ENCODE data around the gene PODXL.

PODXL gene

GRCh38 chr7:131483586-131483985 is 72.8 kb downstream of the PODXL start:
- Histone ChIP-seq H3K27ac (no peak overlapping the region), H3K4me3 (no peak overlapping the region)
- TF ChIP-seq, protein P1, sequence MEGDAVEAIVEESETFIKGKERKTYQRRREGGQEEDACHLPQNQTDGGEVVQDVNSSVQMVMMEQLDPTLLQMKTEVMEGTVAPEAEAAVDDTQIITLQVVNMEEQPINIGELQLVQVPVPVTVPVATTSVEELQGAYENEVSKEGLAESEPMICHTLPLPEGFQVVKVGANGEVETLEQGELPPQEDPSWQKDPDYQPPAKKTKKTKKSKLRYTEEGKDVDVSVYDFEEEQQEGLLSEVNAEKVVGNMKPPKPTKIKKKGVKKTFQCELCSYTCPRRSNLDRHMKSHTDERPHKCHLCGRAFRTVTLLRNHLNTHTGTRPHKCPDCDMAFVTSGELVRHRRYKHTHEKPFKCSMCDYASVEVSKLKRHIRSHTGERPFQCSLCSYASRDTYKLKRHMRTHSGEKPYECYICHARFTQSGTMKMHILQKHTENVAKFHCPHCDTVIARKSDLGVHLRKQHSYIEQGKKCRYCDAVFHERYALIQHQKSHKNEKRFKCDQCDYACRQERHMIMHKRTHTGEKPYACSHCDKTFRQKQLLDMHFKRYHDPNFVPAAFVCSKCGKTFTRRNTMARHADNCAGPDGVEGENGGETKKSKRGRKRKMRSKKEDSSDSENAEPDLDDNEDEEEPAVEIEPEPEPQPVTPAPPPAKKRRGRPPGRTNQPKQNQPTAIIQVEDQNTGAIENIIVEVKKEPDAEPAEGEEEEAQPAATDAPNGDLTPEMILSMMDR (IDR thresholded peaks at IDR 0.05): no peak
- no peak for DNase-seq (ENCODE audit: low spot score)

GRCh38 chr7:131482800-131483199 is 73.6 kb downstream of the PODXL start:
- Histone ChIP-seq H3K4me3 (no peak overlapping the region), H3K27ac (no peak overlapping the region)
- no peak for DNase-seq (ENCODE audit: low spot score)
- TF ChIP-seq, protein P1 (IDR thresholded peaks at IDR 0.05): no peak

GRCh38 chr7:131480384-131481315 is 75.8 kb downstream of the PODXL start:
- DNase-seq (ENCODE audit: low spot score): no peak
- H3K27ac ChIP-seq: no peak overlapping the region
- TF ChIP-seq, protein P1 (IDR thresholded peaks at IDR 0.05): no peak

GRCh38 chr7:131476740-131477139 is 79.7 kb downstream of the PODXL start:
- no peak overlapping the region for H3K27ac ChIP-seq
- TF ChIP-seq, protein P1 (IDR thresholded peaks at IDR 0.05): no peak
- no peak for DNase-seq (ENCODE audit: low spot score)
- no peak overlapping the region for H3K4me3 ChIP-seq

More at GRCh38 chr7:131480384-131481315, 75.8 kb downstream of the PODXL start:
- H3K4me3 ChIP-seq: no peak overlapping the region

DNA sequence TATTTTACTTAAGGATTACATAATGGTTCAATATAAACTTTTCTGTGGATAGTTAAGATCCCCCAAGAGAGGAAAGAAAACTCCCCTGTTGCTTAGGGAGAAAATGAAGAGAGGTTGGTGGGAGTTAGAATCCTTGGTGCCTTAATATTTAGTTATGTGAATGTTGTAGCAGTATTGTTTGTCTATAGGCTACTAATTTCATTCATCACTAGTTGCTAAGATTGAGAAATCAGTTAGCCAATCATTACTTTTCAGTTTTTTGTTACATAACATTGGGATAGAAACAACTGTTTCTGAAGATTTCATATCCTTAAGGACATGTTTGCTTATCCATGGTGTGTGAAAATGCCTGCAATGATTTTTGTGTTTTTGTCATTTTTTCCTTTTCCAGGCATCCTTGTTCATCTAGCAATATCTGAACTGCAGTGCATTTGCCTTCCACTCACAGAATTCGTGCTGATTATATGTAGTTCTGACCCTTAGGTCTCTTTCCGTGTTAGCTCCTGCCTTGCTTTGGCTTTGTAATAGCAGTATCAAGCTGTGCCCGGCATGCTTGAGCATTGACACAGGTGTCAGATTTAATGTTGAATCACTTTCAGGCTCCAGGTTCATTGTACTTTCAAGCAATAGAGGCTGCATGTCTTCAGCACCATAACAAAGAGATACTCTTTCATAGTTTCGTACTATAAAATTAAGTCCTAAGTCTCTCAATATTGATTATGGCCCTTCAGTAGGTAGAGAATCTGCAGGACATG is 85.0 kb downstream of the PODXL start:
- TF ChIP-seq, protein P1 (IDR thresholded peaks at IDR 0.05): no peak
- H3K4me3 ChIP-seq: no peak overlapping the region
- DNase-seq (ENCODE audit: low spot score): no peak
- H3K27ac ChIP-seq: peak overlapping the region in 1 of 2 donors; percentile 83

DNA sequence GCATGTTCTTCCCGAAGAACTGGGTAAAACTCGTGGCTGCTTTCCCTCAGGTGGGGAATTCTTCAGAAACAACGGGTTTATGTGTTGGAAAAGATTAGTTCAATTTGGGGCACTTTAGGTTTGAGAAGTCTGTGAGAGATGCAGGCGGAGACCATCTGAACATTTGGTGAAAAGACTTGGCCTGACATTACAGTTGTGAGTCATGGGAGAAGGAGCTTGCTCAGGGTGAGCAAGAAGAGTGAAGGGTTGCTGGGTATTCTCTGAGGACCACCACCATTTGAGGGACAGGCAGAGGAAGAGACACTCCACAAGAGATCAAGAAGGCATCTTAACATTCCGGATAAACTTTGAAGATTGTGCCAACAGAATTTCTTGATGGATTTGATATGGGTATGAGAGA is 88.6 kb downstream of the PODXL start:
- Histone ChIP-seq H3K27ac (no peak overlapping the region), H3K4me3 (no peak overlapping the region)
- TF ChIP-seq, protein P1 (IDR thresholded peaks at IDR 0.05): no peak
- no peak for DNase-seq (ENCODE audit: low spot score)

Measured in coronary artery (tissue), 2 donors.